Fibroblast of peridontal ligament (primary cell): ENCODE measurements around the gene CRISPLD2.
"Not testable (repeated sequence)": the region's sequence is repeated elsewhere in the genome, so short reads cannot be mapped to it uniquely, and the experiment has no call there.

Source experiments
- DNase-seq: peaks from one replicate; pipeline ENCODE4 v3.0.0-alpha.2; 2010; ENCODE audit errors: extremely low read depth

CRISPLD2 gene

GRCh38 chr16:84821728-84822689, 2.2 kb downstream of the CRISPLD2 start:
- peak; percentile 80 for DNase-seq

GRCh38 chr16:84822990-84823389, 3.2 kb downstream of the CRISPLD2 start:
- DNase-seq: no peak

DNA sequence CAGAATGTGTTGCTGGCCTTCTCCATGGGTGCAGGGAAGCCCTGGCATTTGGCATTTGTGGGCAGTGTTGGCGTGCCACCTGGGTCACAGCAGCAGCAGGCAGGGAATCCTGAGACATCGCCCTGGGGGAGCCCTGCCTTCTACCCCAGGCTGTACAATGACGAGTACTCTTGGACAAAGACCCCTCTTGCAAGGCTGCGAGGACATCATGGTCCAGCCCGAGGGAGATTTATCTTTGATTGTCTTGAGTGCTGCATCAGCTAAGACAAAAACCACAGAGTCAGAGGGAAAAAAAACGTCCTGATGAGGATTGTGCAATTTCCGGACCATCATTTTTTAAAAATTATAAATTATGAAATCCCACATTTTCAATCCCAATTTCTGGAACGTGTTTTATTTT, 3.7 kb downstream of the CRISPLD2 start:
- peak; percentile 79 for DNase-seq

GRCh38 chr16:84823926-84824325, 4.1 kb downstream of the CRISPLD2 start:
- DNase-seq: no peak

DNA sequence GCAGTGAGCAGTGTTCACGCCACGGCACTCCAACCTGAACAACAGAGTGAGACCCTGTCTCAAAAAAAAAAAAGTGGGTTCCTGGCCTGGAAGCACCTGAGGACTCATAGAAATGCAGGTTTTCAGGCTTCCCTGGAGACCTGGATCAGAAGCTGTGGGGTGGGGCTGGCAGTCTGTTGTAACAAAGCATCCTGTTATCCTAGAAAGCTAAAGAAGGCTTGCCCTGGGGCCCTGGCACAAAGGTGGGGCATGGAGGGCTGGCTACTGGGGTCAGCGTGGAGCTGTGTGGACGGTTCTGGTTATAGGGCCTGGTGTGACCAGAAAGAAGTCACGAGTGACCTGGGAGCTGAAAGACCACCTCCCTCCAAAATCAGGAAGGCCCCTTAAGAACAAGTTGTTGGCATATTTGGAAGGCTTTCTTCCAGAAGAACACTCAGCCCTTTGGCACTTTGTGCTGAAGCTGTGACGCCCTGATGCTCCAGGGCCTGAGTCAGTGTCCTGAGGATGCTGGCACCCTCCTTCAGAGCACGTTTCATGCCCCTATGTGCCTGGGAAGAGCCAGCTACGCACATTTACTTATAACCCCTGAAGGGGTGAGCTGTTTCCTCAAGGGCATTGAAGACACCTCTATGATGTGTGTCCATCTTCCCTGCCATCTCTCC, 6.2 kb downstream of the CRISPLD2 start:
- DNase-seq: peak; percentile 44

DNA sequence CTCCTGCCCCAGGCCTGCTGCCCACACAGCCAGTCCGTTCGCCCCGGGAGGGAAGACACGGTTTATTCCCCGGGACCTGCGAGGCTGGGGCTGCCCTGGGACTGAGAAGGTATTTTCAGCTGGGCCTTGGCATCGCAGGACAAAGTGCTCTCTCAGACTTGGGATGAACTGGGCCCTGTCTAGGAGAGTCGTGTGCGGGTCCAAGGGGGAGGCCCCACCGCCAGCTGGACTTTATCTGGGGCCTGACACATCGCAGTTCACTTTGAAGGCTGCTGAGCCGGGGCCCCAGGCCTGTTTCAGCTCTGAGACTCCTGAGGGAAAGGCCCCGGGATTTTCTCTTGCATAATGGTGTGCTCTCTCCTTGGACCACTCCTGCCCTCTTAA, 6.8 kb downstream of the CRISPLD2 start:
- peak; percentile 45 for DNase-seq

GRCh38 chr16:84827131-84827574, 7.4 kb downstream of the CRISPLD2 start:
- peak; percentile 53 for DNase-seq

GRCh38 chr16:84827897-84828296, 8.1 kb downstream of the CRISPLD2 start:
- DNase-seq: no peak

- DNase-seq: no peak
Measured at GRCh38 chr16:84828322-84828721, 8.5 kb downstream of the CRISPLD2 start.

- DNase-seq: peak; percentile 96
Measured at GRCh38 chr16:84829168-84829965, 9.6 kb downstream of the CRISPLD2 start.

GRCh38 chr16:84830765-84831384, 11.1 kb downstream of the CRISPLD2 start:
- no peak for DNase-seq

DNA sequence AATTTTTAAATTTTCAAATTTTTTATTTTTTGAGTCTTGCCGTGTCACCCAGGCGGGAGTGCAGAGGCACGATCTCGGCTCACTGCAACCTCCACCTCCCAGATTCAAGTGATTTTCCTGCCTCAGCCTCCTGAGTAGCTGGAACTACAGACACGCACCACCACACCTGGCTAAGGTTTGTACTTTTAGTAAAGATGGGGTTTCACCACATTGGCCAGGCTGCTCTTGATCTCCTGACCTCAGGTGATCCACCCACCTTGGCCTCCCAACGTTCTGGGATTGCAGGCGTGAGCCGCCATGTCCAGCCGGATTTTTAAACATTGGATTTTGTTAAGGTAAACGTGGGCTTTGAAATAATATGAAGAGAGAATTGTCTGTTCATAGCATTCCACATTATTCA, 11.9 kb downstream of the CRISPLD2 start:
- not testable (repeated sequence) for DNase-seq

DNA sequence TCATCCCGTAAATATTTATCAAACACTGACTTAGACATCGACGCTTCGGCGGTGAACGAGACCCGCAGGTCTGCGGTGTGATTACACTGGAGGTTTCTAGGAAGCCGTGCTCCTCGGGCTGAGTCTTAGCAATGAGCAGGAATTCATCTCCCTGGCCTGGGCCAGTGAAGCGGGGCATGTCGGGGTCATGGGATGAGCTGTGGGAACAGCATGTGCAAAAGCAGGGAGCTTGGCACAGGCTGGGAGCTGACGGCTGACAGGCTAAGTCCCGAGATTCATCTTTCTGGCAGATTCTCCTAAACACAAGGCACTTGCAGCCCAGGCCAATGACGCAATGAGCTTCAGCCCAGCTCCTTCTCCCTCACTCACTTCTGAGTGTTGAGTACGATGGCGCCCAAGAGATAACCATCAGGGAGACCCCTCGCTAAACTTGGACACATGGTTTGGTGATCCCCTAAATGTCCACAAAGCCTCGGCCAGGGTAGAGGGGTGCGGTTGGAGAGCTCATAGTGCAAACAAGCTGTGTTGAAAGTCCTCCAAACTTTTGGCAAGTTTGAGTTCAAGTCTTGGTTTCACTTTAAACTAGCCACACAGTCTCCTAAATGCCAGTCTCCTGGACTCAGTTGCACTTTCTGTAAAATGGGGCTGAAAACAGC, 12.8 kb downstream of the CRISPLD2 start:
- peak; percentile 98 for DNase-seq

GRCh38 chr16:84833144-84833500, 13.3 kb downstream of the CRISPLD2 start:
- no peak for DNase-seq

- DNase-seq: no peak
Measured at GRCh38 chr16:84833542-84834402, 14.0 kb downstream of the CRISPLD2 start.

GRCh38 chr16:84834403-84834772, 14.6 kb downstream of the CRISPLD2 start:
- DNase-seq: peak; percentile 31

DNA sequence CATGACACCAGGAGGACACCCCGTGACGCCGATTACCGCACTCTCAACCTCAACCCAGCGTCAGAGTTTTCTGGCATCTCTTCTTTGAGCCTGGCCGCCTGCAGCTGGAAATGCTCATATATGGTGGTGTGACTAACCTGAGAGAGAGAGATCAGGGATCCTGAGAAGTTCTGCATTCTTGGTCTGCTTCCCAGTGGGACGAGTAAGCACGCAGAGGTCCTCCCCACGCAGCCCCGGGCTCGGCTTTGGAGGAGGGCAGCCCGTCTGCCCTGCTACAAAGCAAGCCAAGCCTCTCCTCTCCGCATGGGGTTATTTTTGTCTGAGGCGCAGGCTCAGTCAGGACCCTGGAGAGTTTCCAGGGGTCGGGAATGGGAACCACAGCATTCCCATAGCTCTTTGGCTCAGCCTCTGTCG, 16.5 kb downstream of the CRISPLD2 start:
- DNase-seq: peak; percentile 100

- DNase-seq: no peak
Measured at GRCh38 chr16:84836967-84837366, 17.2 kb downstream of the CRISPLD2 start.

GRCh38 chr16:84838383-84838948, 18.7 kb downstream of the CRISPLD2 start:
- DNase-seq: peak; percentile 8

GRCh38 chr16:84839054-84839453, 19.3 kb downstream of the CRISPLD2 start:
- DNase-seq: peak; percentile 69
